ENCODE data around the gene PRRC2B.
"Not testable (repeated sequence)": the region's sequence is repeated elsewhere in the genome, so short reads cannot be mapped to it uniquely, and the experiment has no call there.

PRRC2B gene

DNA sequence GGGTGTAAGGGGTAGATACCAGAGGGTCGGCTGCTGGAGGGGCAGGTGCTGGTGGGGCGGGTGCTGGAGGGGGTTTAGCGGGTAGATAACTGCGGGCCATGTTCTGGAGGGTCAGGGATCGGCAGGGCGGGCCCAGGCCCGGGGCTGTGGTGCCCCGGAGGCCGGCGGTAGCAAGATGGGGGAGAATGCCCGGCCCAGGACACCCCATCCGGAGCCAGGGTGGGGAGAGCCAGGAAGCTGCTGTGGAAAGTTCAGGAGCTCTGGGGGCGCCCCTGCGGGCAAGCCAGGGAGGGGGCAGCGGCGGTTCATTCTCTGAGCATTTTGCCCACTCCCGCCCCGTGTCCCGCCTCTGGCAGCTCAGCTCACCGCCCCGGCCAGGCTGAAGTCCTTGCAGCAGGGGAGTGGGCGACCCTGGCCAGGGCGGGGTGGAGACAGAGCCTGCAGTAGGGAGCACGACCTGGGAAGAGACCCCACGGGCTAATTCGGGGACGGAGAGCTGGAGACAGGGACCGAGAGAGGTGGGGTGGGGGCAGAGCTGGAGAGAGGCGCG lies 152.0 kb downstream of the PRRC2B start:
- no peak for DNase-seq (ENCODE audit: low read depth)
- H3K4me3 ChIP-seq (ENCODE audit: low read depth, low read length) = no peak overlapping the region

DNA sequence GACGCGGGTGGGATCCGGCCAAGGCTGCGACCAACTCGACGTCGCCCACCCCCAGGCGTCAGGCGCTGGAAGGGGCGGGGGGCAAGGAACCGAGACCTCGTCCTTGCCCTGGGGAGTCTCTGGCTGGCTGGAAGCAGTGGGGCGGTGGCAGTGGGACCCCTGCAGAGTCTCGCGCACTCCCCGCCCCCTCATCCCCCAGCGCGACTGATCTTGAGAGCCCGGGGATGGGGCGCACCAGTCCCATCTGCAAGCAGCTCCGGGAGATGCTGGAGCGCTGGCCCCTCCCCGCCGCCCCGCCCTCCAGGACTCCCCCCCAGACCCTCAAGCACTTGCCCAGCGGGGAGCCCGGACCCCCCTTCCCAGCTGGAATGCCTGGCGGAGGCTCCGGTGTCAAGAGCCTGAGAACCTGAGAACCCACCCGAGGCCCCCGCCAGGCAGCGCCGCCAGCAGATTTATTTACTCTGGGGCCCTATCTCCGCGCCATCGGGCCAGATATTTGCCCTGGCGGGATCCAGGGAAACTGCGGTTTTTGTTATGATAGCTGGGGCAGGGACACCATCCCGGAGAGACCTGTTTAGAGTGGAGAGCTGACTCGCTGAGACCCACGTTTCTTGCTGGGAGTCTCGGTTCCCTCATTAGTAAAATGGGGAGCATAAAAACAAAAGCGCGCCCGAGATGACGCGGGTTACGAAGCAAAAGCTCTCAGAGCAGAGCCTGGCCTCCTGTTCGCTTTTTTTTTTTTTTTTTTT lies 152.6 kb downstream of the PRRC2B start:
- H3K4me3 ChIP-seq (ENCODE audit: low read depth, low read length) = peak overlapping the region; percentile 27
- no peak for DNase-seq (ENCODE audit: low read depth)

DNA sequence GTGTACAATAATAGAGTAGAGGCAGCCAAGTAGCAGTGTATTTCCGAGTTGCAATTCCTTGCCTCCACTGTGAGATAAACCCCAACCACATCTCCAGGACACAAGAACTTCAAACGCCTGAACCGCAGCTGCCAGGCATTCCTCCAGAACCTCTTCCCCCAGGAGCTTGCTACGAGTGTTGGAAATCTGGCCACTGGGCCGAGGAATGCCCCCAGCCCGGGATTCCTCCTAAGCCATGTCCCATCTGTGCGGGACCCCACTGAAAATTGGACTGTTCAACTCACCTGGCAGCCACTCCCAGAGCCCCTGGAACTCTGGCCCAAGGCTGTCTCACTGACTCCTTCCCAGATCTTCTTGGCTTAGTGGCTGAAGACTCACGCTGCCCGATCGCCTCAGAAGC lies 155.3 kb downstream of the PRRC2B start:
- not testable (repeated sequence) for DNase-seq (ENCODE audit: low read depth); H3K4me3 ChIP-seq (ENCODE audit: low read depth, low read length)
